RPMI7951 (cell line): ENCODE data around the gene RFT1. TPM values are rescaled to one million over a fixed set of nuclear protein-coding genes. Genes with fewer than 3 reads are reported as not detected.

Experiments used
- DNase-seq: peaks from one replicate; pipeline ENCODE4 v3.0.0-alpha.2; 2012; ENCODE audit warnings: low read depth
- total RNA-seq: library from RNA; depleted of rRNA; stranded (reverse); fragments of >200 nt; shearing (Covaris generic); gene quantifications from 2 replicates; pipeline ENCODE4 v1.2.3, GENCODE V29; 2014

The RFT1 gene
- total RNA-seq, 1 experiment from 2014 or later: 15.7 TPM

DNA sequence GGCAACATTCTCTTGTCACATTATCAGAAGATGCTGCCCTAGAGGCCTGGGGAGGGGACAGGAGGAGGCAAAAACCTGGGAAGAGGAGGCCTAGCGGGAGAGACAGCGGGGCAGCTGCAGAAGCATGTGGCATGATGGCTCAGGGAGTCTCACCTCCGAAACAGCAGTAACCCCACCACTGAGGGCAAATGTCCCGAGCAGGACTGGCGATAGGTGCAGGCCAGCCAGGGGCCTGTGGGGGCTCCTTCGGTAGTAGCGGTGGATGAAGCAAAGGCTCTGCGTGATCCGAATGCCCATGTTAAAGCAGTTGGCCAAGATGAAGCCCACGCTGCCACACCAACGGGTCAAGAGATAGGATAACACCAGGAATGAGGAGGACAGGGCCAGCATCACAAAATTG lies 38.0 kb downstream of the RFT1 start:
- DNase-seq: no peak

DNA sequence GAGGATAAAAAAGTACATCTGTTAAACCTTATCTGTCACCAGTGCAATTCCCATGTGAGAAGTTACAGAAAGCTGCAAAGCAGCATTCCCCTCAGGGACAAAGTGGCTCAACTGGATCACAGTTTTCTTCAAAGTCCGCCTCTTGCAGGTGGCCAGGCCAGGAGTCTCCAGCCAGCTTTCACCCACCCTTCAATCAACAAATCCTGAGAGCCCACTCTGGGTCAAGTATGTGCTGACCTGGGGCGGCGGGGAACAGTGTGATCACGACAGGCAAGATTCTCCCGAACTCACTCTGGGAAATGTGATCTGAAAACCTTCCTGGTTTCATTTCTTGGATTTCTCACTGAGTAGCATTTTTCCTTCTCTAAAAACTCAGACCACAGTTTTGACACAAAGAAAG lies 39.2 kb downstream of the RFT1 start:
- no peak for DNase-seq

DNA sequence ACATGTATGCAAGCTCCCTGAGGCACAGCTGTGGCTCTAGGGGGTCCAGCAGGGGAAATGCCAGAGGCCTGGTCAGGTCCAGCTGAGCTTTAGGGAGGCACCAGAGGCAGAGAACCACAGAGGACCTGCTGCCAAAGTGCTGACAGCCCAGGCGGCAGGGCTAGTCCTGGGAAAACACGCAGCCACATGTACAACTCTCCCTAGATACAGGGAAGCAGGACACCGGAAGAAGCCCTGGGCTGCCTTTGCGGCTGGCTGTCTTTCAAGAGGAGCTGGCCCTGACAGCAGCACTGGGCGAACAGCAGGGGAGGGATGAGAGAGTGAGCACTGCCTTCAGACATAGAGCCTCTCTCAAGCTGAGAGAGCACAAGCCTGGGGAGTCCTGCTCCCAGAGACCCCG lies 40.7 kb downstream of the RFT1 start:
- no peak for DNase-seq

DNA sequence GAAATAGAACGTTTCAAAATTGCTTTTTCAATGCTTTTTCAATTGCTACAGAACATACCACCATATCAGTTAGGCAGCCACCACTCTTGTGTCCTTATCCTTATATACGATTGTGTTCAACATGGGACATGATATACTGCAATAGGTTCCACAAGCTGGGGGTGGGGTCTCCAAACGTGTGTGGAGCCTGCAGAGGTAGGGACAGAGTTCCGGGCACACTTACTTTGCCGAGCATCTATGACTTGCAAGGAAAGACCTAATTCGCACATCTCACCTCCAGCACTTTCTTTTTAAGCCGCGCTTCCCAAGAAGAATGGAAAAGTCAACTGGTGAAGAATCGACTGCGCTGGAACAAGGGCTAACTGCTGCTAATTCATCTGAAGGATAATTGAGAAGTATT lies 44.8 kb downstream of the RFT1 start:
- no peak for DNase-seq

DNA sequence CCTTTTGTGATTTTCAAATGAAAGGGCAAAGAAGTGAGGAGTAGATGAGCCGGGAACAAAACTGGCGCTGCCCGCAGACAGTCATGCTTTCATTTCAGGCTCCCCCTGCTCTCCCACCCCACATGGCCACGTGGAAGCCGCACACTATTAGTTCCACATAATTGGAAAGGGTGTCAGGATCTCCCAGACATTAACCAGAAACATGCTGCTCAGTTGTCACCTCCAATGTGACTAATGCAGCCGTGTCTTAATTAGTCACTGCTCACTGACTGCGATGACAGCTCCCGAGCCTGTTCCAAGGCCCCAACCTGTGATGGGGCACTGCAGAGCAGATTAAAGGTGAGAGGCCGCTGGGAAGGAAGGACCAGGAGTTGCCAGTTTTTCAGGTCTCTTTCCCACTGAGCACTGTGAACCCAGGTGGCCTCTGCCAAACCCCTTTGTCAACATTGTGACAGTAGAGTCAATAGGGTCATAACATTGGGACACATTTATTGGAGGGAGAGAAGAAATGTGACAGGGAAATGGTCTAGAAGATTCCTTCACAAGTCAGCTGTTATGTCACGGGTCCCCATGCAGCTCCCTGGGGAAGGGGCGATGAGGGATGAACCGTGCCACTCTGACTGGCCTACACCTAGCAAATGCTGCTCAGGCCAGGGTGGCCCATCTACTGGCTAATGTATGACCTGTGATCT lies 45.8 kb downstream of the RFT1 start:
- DNase-seq: peak; percentile 21

DNA sequence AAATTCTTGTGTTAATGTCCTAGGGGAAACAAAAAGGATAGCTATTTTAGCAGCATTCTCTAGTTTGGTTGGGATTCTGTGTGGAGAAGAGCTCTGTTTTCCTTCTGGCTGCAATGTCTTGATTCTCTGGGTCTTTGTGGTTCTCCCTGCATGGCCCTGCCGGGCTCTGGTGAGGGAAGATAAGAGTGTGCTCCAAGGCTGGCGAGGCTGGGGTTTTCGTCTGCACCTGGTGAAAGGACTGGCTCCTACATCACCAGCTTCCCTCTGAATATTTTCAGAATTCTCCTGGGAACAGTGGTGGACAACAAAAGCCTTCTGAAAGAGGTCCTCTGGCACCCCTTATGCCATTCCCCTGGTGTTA lies 46.3 kb downstream of the RFT1 start:
- no peak for DNase-seq

DNA sequence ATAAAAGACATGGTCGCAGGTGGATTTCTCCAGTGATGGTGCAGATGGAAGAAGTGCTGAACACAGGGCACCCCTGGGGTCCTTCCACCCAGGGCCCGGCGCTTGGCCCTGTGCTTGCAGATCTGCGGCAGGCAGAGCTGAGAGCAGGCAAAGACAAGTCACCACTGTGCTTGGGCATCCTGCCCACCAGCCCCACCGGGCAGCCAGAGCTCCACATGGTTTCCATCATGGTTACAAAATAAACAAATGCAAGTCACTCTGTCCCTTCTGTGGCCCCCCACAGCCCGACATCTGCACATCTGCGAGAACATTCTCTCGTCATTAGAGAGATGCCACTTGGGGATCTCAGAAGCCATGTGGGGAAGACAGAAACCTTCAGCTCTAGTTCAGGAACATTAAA lies 46.7 kb downstream of the RFT1 start:
- DNase-seq: peak; percentile 84

DNA sequence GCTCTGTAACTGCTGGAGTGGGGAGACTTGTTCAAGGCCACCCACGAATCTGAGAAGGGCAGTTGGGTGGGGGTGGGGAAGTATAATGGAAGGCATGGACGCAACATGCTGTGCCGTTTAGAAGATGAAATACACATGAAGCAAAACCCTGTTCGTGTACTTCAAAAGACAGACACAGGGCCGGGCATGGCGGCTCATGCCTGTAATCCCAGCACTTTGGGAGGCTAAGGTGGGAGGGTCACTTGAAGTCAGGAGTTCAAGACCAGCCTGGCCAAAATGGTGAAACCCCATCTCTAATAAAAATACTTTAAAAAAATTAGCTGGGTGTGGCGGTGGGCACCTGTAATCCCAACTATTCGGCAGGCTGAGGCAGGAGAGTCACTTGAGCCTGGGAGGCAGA lies 47.5 kb downstream of the RFT1 start:
- no peak for DNase-seq

DNA sequence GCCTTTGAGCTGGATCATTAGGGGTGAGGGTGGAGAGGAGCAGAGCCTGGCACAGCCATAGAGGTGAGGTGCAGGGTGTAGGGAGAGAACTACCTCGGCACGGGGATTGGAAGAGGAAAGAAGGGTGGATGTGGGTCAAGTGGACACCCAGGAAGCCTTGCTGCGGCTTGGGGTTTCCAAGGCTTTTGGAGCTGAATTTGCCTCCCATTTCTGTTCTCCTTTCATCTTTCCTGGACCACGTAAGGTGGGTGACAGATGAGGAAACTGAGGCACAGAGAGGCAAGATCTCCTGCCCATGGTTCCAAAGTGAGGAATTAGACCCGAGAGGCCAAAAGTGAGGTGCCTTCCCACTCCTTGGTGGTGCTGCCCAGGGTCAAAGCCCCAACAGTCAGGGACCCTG lies 48.9 kb downstream of the RFT1 start:
- DNase-seq: no peak

DNA sequence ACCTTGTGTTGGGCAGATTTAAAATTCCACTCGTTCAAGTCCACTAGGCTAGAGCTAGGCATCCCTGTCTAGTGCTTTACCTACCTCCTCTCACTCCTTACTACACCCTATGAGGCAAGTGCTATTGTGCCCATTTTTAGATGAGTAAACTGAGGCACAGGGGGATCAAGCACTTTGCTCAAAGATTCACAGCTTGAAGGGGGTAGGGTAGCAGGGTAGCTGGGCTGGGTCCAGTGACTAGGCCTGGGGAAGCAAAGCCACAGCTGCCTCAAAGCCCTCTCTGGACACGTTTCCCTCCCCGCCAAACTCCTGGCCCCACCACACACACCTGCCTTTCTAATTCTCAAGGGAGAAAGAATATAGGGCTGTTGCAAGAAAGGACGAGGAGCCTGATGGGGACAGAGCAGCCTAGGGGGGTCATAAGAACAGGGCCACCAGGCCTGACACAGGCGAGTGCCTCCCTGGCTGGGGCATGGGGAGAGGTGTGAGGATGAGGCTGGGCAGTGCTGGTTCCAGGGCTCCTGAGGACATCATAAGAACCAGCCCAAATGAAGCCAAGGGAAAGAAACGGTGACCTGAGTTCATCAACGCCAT lies 49.5 kb downstream of the RFT1 start:
- DNase-seq: no peak

DNA sequence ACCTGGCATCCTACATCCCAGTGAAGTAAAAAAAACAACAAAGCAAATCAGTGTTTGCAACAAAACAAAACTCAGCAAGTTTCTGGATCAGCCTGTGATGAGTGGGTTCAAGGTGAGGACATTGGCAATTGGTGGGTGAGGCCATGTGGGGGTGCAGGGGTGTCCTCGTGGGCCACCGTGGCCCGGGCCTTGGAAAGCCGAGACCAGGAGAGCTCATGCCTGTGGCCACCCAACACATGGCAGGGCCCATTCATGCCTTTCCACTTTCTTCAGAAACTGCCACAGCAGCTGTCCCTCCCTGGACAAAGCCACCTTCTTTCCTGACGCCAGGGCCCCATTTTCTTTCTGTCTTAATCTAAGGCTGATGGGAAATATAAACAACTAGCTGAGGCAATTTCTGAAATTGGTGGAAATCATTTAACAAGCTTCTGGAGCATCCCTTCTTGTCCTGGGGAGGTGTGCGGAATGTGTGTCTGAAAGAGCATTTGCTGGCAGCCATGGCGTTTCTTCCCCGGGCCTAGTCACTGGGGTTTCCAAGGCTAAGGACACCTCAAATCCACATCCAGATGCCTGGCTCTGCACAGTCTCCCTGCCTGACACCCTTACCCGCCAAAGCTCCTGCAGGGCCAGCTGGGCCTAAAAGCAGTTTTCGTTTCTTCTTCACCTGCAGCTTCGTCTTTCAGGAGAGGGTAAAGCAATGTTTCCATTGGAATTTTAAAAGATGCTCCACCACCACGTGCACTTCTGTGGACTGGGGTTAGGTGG lies 50.3 kb downstream of the RFT1 start:
- no peak for DNase-seq

DNA sequence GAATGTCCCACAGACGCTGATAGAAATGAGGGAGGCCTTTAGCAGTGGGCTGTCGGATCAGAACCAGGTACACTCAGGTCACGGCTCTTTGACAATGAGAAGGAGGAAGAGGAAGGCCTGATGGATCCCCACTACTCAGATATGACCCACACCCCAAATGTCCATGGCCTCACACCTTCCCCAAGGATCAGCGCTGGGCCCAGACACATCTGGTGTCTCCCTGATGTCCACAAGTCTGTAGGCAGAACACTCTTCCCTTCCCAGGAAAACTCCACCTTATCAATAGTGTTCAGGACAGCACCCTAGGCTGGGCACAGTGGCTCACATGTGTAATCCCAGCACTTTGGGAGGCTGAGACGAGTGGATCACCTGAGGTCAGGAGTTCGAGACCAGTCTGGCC lies 51.1 kb downstream of the RFT1 start:
- DNase-seq: no peak

DNA sequence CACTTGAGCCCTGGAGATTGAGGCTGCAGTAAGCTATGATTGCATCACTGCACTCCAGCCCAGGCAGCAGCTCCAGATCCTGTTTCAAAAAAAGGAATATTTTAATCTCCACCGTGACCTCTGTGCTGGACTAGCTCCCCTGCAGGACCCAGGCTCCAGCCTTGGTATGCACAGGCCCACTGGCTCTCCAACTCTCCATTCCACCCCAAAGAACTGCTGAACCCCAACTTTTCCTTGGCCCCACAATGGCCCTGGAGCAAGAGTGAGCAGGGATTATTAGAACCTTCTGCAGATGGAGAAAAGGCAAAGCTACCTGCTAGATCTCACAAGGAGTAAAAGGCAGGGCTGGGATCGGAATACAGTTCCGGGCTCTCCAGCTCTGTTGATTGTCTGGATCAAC lies 51.6 kb downstream of the RFT1 start:
- no peak for DNase-seq

DNA sequence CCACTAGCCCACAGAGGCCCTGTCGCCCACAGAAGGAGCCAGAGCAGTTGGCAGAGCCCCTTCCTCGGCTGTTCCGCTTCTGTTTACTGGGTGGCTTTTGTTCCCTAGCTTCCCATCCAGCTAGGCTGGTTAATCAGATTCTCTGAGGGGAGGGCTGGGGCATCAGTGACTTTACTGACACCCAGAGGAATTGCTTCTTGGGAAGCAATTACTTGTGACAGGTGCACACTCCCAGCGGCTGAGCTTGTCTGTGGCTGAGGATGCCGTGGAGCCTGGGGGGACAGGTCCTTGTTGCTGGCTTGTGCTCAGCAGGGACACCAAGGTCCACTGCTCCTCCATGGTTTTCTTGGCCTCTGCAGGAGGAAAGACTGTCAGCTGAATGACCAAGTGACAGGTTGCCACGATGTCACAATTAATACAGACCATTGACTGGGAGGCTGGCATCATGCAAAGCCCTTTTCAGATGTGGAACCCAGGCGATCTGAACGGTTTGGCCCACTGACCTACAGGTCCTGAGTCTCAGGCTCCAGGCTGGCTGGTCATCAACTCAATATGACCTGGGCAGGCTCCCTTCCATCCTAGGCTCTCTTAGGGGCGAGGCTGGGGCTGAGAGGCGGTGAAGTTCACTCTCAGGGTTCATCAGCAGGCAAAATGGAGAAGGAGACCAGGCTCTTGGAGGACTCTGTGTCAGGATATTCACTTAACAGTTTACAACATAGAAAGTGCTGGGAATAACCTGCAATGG lies 52.6 kb downstream of the RFT1 start:
- no peak for DNase-seq

DNA sequence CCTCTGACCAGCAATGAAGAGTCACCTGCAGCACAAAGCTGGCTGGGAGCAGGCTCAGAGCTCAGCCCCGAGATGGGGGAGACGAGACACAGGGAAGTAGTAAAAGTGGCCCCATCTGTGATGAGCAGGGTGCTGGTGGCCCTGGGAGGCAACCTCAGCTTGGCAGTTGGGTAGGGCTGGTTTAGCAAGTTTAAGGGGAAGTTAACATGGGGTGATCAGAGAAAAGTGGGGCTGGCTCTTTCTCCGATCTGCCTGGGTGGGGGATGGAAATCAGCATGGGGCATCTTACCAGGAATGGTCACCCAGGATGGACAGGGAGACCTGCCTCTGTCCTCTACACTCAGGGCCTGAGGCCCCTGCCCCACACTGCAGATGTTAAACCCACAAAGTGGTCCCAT lies 54.5 kb downstream of the RFT1 start:
- DNase-seq: no peak

DNA sequence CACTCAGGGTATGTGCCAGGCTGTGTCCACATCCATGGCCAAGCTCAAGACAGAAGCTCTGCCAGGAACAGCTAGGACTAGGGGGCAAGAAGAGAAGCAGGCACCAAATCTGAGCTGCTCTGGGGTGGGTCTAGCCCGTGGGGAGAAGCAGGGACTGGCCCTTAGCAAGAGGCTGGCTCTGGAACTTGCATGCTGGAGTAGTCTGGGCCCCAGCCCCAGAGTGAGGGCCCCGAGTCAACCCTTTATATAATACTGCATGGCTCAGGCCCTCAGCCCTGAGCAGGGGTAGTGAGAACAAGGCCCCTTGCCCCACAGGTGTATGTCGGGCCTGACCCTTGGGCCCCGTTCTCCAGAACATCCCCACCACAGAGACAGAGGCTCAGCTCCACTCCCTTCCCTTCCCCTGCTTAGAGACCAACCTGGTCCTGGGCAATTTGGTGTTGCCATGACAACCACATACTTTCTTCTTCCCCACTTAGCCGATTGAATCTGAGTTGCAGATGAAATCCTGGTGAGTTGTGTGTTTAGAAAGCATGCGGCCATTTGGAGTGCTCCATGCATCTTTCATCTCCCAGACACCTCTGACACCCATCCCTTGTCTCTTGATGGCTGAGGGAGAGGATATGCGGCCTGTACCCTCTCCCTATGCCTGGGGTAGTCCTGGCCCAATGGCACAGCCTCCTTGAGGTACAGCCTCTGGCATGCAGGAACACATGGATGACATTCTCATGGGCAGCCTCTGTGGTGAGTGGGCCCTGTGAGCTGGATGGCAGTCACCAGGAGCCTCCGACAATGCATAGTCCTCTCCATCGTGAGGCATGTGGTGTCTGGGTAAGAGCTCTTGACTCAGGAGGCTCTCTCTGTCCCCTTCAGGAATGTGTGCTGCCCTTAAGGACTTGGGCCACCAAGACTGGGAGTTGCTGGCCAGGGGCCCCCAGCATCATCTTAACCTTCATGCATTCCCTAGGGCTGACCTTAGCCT lies 55.2 kb downstream of the RFT1 start:
- DNase-seq: no peak

DNA sequence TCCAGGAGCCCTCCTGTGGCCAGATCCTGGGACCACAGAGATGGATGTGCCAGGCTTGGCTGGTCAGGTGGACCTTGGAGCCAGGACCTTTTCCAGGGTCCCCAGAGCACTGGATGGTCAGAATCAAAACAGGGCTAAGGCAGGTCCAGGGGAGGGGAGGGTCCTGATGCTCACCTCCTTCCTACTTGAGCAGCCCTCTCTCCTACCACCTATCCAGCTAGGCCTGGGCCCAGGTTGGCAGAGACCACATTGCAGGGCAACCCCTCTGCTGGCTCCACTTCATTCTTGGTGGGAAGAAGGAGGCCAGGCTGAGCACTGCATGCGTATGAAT lies 55.9 kb downstream of the RFT1 start:
- no peak for DNase-seq

DNA sequence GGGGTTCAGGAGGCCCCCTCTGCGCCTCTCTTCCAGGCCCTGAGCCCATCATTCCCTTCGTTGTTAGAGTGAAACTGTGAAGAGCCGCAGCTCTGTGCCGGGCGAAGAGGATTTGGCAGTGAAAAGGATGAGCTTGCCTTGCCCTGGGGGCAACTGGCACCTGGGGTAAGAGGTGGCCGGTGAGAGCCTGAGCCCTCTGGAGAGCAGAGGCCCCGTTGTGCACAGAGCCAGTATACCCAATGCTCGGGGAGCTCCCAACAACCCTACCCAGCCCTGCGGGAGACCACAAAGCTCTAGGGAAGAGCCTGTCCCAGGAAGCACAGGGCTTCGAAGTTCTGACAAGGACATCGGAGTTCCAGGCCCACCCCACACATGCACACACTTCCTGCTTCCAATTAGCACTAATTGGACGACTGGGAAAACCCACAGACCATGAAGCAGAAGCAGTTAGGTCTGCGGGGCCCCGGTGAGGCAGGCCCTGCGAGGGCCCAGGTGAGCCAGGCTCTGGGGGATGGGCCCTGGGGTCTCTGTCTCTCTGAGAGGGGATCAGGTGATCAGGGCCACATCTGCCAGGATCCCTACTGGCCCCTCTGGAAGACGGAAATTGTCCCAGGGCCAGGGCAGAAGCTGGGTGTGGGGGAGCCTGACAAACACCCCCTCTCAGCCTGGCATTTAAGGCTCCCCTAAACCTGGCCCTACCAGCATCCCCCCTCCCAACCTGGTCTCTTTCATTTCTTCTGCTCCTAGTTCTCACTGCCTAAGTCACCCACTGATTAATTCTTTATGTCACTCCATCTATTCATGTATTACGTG lies 56.5 kb downstream of the RFT1 start:
- no peak for DNase-seq

DNA sequence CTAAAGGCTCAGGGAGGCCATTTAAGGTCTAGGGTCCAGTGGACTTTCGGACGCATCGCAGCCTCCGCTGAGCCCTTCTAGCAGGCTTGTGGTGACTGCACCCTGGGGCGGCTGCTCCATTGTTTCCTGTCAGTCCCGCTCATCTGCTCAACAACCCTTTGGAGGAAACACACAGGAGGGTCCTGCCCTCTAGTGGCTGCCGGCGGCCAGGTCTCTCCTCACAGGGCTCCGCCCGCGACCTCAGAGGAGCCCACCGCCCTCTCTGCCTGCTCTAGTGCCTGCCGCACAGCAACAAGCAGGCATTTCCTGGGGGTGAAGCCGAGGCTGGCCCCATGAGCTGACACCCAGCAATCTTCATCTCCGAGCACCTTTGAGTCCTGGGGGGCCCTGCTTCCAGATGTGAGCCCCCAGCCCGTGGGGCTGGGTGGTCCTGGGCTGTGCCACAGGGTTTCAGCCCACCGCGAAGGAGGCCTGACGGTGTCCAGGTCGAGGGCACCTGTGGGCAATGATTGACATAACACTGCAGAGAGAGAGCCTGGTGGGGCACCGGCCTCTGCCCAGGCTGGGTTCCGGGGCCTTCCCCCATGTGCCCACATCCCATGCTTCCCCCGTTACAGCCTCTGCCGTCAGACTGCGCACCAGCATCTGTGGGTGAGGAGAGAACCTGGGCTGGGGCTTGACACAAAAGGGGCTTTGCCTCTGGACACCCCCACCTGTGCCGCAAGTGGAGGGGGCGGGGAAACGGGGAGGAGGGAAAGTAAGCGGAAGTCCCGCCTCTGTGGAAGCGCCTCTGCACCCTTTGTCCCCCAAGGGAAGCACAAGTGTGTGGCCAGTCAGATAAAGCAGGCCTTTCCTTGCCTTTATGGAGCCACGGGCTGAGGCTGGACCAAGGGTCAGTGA lies 57.3 kb downstream of the RFT1 start:
- peak; percentile 81 for DNase-seq
